Smooth muscle cell (in vitro differentiated cells): ENCODE results near the gene TSPAN14. TPM values are rescaled to one million over a fixed set of nuclear protein-coding genes. Genes with fewer than 3 reads are reported as not detected.

Experiments used
- DNase-seq: peaks from one replicate; lab custom pipeline; 2025; ENCODE audit not compliant: unreplicated experiment; lab: John Stamatoyannopoulos, UW
- H2AFZ ChIP-seq: fragments of 200-600 bp; sonication (generic); 2 replicates; pipeline ENCODE4 v1.6.0; 2016; ENCODE audit warnings: antibody characterized with exemption, low read depth, mild to moderate bottlenecking
- H3F3A ChIP-seq: fragments of 200-600 bp; sonication (generic); 2 replicates; pipeline ENCODE4 v1.6.0; 2017; ENCODE audit warnings: antibody characterized with exemption, low read depth
- H3K27ac ChIP-seq: fragments of 200-600 bp; sonication (generic); 2 replicates; pipeline ENCODE4 v1.5.1; 2016; ENCODE audit warnings: low read depth, mild to moderate bottlenecking
- H3K27me3 ChIP-seq: fragments of 200-600 bp; sonication (generic); 2 replicates; pipeline ENCODE4 v1.6.1; 2016; ENCODE audit warnings: low read depth, mild to moderate bottlenecking
- H3K36me3 ChIP-seq: fragments of 200-600 bp; sonication (generic); 2 replicates; pipeline ENCODE4 v1.5.1; 2016; ENCODE audit warnings: low read depth
- H3K4me1 ChIP-seq: fragments of 200-600 bp; sonication (generic); 2 replicates; pipeline ENCODE4 v1.5.1; 2016; ENCODE audit warnings: low read depth
- H3K4me2 ChIP-seq: fragments of 200-600 bp; sonication (generic); 2 replicates; pipeline ENCODE4 v1.6.0; 2016; ENCODE audit warnings: mild to moderate bottlenecking
- H3K4me3 ChIP-seq: fragments of 200-600 bp; sonication (generic); 2 replicates; pipeline ENCODE4 v1.5.1; 2016; ENCODE audit warnings: mild to moderate bottlenecking
- H3K79me2 ChIP-seq: fragments of 200-600 bp; sonication (generic); 2 replicates; pipeline ENCODE4 v1.6.0; 2016; ENCODE audit warnings: low read depth, mild to moderate bottlenecking
- H3K9ac ChIP-seq: fragments of 200-600 bp; sonication (generic); 2 replicates; pipeline ENCODE4 v1.6.0; 2016; ENCODE audit warnings: low read depth
- H3K9me3 ChIP-seq: fragments of 200-600 bp; sonication (generic); replicated peaks from 2 replicates; pipeline ENCODE4 v1.5.1; 2016; ENCODE audit warnings: low read depth
- H4K20me1 ChIP-seq: fragments of 200-600 bp; sonication (generic); 2 replicates; pipeline ENCODE4 v1.6.0; 2016; ENCODE audit warnings: low read depth
- WGBS: methylation state at CpG from one replicate; pipeline ENCODE4 v1.1.7; 2016; ENCODE audit warnings: low lambda C conversion rate; 5-methylcytosine and 5-hydroxymethylcytosine counted together
- polyA plus RNA-seq: library from polyadenylated mRNA; unstranded; fragments of >200 nt; fragmentation: Nextera tagmentation; extraction: Ambion mirVana; gene quantifications from 2 replicates; pipeline ENCODE4 v1.2.1, GENCODE V29; 2016
- total RNA-seq: library from RNA; depleted of rRNA; stranded (reverse); fragments of >200 nt; gene quantifications from 2 replicates; pipeline ENCODE4 v1.2.3, GENCODE V29; 2014
- TF ChIP-seq, protein P1 (sequence below): fragments of 200-600 bp; sonication (generic); IDR thresholded peaks from 2 replicates; pipeline ENCODE4 v1.5.1; 2017; ENCODE audit warnings: borderline replicate concordance, mild to moderate bottlenecking, antibody characterized with exemption; ENCODE audit not compliant: insufficient read depth, poor library complexity, severe bottlenecking

The TSPAN14 gene
- total and polyA plus RNA-seq, 2 experiments from 2014 or later, result 42.7 to 46.3 TPM

DNA sequence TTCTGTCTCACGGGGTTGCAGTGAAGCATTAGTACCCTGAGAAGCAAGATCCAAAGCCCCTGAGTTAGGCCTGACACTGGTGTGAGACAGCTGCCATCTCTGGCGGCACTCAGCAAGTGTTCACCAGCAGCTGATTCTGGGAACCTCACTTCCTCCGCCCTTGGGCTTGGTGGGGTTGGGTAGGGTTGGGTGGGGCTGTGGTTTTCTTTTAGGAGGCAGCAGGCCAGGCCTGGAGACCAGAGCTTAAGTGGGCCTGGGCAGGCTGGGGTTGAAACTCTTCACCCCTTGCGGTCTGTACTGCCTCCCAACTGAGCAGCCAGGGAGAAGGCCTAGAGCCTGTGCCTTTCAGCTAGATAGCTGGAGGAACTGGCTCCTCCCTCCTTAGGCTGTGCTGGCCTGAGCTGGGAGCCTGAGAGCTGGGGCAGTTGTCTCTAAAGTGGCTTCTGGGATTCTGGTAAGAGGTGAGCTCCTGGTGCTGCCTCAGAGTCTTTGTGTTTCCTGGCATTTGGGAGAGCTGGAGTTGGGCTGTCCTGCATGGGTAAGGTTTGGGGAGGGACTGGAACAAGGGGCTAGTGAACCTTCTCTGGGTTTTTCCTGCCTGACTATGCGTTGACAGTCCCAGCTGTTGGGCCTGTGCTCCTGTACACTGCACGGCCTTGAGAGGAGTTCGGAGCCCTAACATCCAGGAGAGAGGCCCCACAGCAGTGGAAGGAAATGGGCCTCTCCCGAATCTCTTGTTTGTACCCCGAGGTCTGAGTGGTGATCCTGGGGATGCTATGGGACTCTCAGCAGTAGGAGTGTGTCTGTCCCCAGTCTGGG is 5.1 kb downstream of the TSPAN14 start:
- 49% methylated on average over 9 of the region's 9 CpGs for WGBS
- peaks cover 95% of the 10 kb centered on the region for H4K20me1 ChIP-seq
- peak overlapping the region; percentile 58 for H3K4me2 ChIP-seq
- H3K27ac ChIP-seq, result peak overlapping the region; percentile 63
- H3K79me2 ChIP-seq, result peaks cover 93% of the 10 kb centered on the region
- TF ChIP-seq, protein P1, sequence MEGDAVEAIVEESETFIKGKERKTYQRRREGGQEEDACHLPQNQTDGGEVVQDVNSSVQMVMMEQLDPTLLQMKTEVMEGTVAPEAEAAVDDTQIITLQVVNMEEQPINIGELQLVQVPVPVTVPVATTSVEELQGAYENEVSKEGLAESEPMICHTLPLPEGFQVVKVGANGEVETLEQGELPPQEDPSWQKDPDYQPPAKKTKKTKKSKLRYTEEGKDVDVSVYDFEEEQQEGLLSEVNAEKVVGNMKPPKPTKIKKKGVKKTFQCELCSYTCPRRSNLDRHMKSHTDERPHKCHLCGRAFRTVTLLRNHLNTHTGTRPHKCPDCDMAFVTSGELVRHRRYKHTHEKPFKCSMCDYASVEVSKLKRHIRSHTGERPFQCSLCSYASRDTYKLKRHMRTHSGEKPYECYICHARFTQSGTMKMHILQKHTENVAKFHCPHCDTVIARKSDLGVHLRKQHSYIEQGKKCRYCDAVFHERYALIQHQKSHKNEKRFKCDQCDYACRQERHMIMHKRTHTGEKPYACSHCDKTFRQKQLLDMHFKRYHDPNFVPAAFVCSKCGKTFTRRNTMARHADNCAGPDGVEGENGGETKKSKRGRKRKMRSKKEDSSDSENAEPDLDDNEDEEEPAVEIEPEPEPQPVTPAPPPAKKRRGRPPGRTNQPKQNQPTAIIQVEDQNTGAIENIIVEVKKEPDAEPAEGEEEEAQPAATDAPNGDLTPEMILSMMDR, result no peak
- H3K9ac ChIP-seq, result no peak overlapping the region
- no peak overlapping the region for H2AFZ ChIP-seq
- no peak overlapping the region for H3K4me3 ChIP-seq
- no peak for DNase-seq
- H3K36me3 ChIP-seq, result no peaks in the 10 kb centered on the region
- H3F3A ChIP-seq, result peaks cover 24% of the 10 kb centered on the region
- H3K9me3 ChIP-seq, result no peaks in the 10 kb centered on the region
- H3K27me3 ChIP-seq, result no peaks in the 10 kb centered on the region
- peaks cover 65% of the 10 kb centered on the region for H3K4me1 ChIP-seq

DNA sequence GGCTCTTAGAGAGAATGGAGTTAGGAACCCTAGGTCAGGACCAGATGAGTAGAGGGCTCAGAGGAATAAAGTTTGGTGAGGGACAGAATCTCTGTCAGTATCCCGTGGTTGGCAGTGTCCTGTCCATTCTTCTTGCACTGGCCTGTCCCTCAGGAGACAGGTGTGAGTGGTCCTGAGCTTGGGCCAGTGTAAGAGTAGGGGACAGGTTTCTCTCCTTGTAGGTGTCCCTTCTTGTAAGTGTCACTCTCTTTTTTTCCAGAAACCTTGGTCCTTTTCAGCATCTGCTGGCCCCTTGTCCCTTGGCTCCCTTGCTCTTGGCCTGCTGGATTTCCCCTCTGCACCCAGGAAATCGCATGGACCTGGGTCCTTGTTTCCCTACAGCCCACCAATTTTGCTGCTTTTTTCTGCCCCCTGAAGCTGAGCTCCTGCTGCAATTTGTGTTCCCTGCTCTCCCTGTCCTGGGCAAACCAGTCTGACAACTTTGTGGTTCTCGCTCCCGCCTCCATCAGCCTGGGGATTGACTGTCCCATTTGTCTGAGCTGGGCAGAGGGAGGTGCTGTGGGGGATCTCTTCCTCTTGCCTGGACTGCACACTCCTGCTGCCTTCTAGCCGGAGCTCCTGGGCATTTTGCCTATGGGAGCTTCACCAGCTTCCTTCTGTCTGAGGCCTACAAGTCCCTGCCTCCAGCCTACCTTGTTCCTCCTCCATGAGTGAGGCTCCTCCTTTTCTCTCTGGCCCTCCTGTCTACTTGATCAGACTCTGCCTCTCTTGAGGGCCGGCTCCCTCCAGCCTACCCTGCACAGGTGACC is 6.5 kb downstream of the TSPAN14 start:
- Histone ChIP-seq H2AFZ (no peak overlapping the region), H3K9ac (no peak overlapping the region), H3K4me2 (peak overlapping the region; percentile 37), H4K20me1 (peaks cover 99% of the 10 kb centered on the region), H3K9me3 (no peaks in the 10 kb centered on the region), H3K79me2 (peaks cover 99% of the 10 kb centered on the region), H3F3A (peaks cover 24% of the 10 kb centered on the region), H3K27me3 (no peaks in the 10 kb centered on the region), H3K4me1 (peaks cover 78% of the 10 kb centered on the region), H3K4me3 (no peak overlapping the region), H3K36me3 (no peaks in the 10 kb centered on the region), H3K27ac (peak overlapping the region; percentile 63)
- TF ChIP-seq, protein P1, result no peak
- no peak for DNase-seq
- WGBS, result 40% methylated on average over 6 of the region's 6 CpGs

GRCh38 chr10:80461208-80462183 is 7.4 kb downstream of the TSPAN14 start:
- Histone ChIP-seq H3K9me3 (no peaks in the 10 kb centered on the region), H2AFZ (no peak overlapping the region), H3F3A (peaks cover 24% of the 10 kb centered on the region), H3K4me1 (peaks cover 87% of the 10 kb centered on the region), H3K36me3 (no peaks in the 10 kb centered on the region), H3K79me2 (peaks cover 99% of the 10 kb centered on the region), H3K27ac (peak overlapping the region; percentile 63), H3K27me3 (no peaks in the 10 kb centered on the region), H3K9ac (no peak overlapping the region), H4K20me1 (peaks cover 99% of the 10 kb centered on the region), H3K4me3 (no peak overlapping the region), H3K4me2 (peak overlapping the region; percentile 37)
- 81% methylated on average over 8 of the region's 8 CpGs for WGBS
- DNase-seq, result no peak
- TF ChIP-seq, protein P1, result no peak
